Fibroblast of lung (primary cell): Measurements from ENCODE around the gene SGPP2.

ENCODE experiments used
- CTCF ChIP-seq, 2 donors: IDR thresholded peaks in 1 of 2; conservative IDR thresholded peaks in 1 of 2; 1 replicate in 1 of 2; 2 replicates in 1 of 2; pipeline ENCODE4 v1.5.1; 2011 to 2012; ENCODE audit warnings: low read length in 2 of 2, control low read depth in 1 of 2, inconsistent platforms in 1 of 2, low read depth in 1 of 2, mild to moderate bottlenecking in 1 of 2
- EZH2 ChIP-seq: IDR thresholded peaks from 2 replicates; pipeline ENCODE4 v1.5.1; 2012; ENCODE audit warnings: low read length, control low read depth, mild to moderate bottlenecking; ENCODE audit errors: missing control alignments

- TF ChIP-seq CTCF (conservative IDR thresholded peaks at IDR 0.05 in 1 of 2, IDR thresholded peaks at IDR 0.05 in 1 of 2; ENCODE audit: low read depth in 1 of 2, low read length in 2 of 2): no peak
- TF ChIP-seq EZH2: no peak
These were observed 108.0 kb downstream of the SGPP2 start for GRCh38 chr2:222532315-222532714.
